PC-9 (cell line): ENCODE results near the gene ADGRD1. TPM values are rescaled to one million over a fixed set of nuclear protein-coding genes. Genes with fewer than 3 reads are reported as not detected.

Experiments used
- BruUV-seq: library from RNA; stranded (reverse); fragments of 400-500 nt; replicated peaks from 2 replicates; lab custom pipeline; 2021; lab: Mats Ljungman, UMichigan
- CTCF ChIA-PET: fragments of 300-600 bp; sonication (Branson Sonifier 250); formaldehyde crosslinking; loops from one replicate; lab custom pipeline; 2022; ENCODE audit warnings: antibody characterized with exemption; lab: Charles Lee
- POLR2A ChIA-PET: fragments of 300-600 bp; sonication (Branson Sonifier 250); formaldehyde crosslinking; loops from one replicate; lab custom pipeline; 2022; ENCODE audit warnings: antibody characterized with exemption; ENCODE audit not compliant: unreplicated experiment; lab: Charles Lee
- DNase-seq, 2 experiments: peaks; one replicate each; pipeline versions ENCODE4 v3.0.0 to v3.0.0-alpha.2; 2015 to 2022; ENCODE audit warnings: mixed read lengths in 1 of 2
- H2AFZ ChIP-seq: fragments of 200-600 bp; sonication (generic); 2 replicates; pipeline ENCODE4 v1.8.1; 2017; ENCODE audit warnings: antibody characterized with exemption
- H3F3A ChIP-seq: fragments of 200-600 bp; sonication (generic); 2 replicates; pipeline ENCODE4 v1.8.1; 2017; ENCODE audit warnings: antibody characterized with exemption, mild to moderate bottlenecking, low read depth; ENCODE audit not compliant: insufficient read depth
- H3K27ac ChIP-seq: fragments of 200-600 bp; sonication (generic); 2 replicates; pipeline ENCODE4 v1.6.1; 2016; ENCODE audit warnings: mixed run types
- H3K27me3 ChIP-seq: fragments of 200-600 bp; sonication (generic); 2 replicates; pipeline ENCODE4 v1.6.1; 2016; ENCODE audit warnings: low read depth, mixed run types; ENCODE audit not compliant: insufficient read depth
- H3K36me3 ChIP-seq: fragments of 200-600 bp; sonication (generic); 2 replicates; pipeline ENCODE4 v1.6.1; 2016; ENCODE audit warnings: low read depth, mixed run types
- H3K4me1 ChIP-seq: fragments of 200-600 bp; sonication (generic); replicated peaks from 2 replicates; pipeline ENCODE4 v1.6.1; 2016; ENCODE audit warnings: mixed run types; ENCODE audit not compliant: insufficient read depth
- H3K4me2 ChIP-seq: fragments of 200-600 bp; sonication (generic); 2 replicates; pipeline ENCODE4 v1.6.1; 2017; ENCODE audit warnings: mixed run types
- H3K4me3 ChIP-seq: fragments of 200-600 bp; sonication (generic); 2 replicates; pipeline ENCODE4 v1.6.1; 2016; ENCODE audit warnings: mixed run types
- H3K79me2 ChIP-seq: fragments of 200-600 bp; sonication (generic); 2 replicates; pipeline ENCODE4 v1.6.1; 2017; ENCODE audit warnings: low read depth, mixed run types
- H3K9me2 ChIP-seq: fragments of 200-600 bp; sonication (generic); 2 replicates; pipeline ENCODE4 v1.8.1; 2017; ENCODE audit warnings: mild to moderate bottlenecking; ENCODE audit not compliant: insufficient read depth
- H3K9me3 ChIP-seq: fragments of 200-600 bp; sonication (generic); 2 replicates; pipeline ENCODE4 v1.8.1; 2016; ENCODE audit warnings: low read depth; ENCODE audit not compliant: insufficient read depth
- H4K20me1 ChIP-seq: fragments of 200-600 bp; sonication (generic); 2 replicates; pipeline ENCODE4 v1.8.1; 2017; ENCODE audit not compliant: insufficient read depth
- CTCF ChIP-seq: fragments of 200-600 bp; sonication (generic); conservative IDR thresholded peaks from 2 replicates; pipeline ENCODE4 v1.6.1; 2017; ENCODE audit warnings: mixed run types, antibody characterized with exemption, mild to moderate bottlenecking, moderate library complexity
- EZH2 ChIP-seq: fragments of 200-600 bp; sonication (generic); IDR thresholded peaks from 2 replicates; pipeline ENCODE4 v1.8.0; 2017; ENCODE audit warnings: antibody characterized with exemption, low read depth
- intact Hi-C: fragments of 100-400 bp; cut with micrococcal nuclease; formaldehyde crosslinking; loops from one replicate; pipeline ENCODE4 v1.10.0; 2022; ENCODE audit not compliant: unreplicated experiment
- total RNA-seq: library from RNA; stranded (reverse); gene quantifications from 2 replicates; pipeline ENCODE4 v1.2.3, GENCODE V29; 2021

ADGRD1 gene
- total RNA-seq, 1 experiment from 2014 or later: not detected

DNA sequence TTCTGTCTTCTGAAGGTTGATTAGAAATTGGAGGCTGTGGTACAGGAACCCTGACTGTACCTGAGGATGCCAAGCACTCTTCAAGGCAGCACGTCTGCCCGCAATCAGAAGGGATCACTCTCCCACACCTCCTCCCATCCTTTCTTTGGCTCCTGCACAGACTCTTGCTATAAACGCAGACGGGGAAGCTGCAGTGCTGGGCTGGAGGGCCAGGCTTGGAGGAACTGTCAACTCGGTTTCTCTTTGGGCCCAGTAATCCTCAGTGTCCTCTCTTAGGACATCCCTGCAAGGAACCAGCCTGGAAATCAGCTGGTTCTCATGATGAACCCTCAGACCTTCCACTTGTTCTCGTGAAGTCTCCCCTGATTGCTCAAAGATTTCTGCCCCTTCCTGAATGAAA is 201.4 kb downstream of the ADGRD1 start:
- CTCF ChIA-PET: no interaction called here
- POLR2A ChIA-PET: no interaction called here

DNA sequence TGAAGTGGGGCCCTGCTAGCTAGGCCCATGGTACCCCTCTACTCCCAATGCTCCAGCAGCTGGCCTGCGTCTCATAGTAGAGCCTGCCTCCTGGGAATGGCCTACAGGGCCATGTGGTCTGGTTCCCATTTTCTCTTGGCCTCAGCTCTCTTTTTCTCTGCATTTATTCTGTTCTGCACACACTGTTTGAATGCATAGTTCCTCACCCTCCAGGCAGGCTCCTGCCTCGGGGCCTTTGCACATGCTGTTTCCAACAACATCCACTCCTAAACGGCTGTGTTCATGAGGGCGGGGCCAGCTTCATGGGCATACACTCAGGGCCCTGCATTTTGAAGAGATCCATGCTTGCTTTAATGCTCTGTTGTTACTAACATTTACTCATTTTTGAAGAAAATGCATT is 204.0 kb downstream of the ADGRD1 start:
- no TSS peak for BruUV-seq
- no peak for DNase-seq
- Histone ChIP-seq H3K27me3 (peaks cover 23% of the 10 kb centered on the region), H3K4me3 (no peak overlapping the region), H3K79me2 (no peaks in the 10 kb centered on the region), H3F3A (no peaks in the 10 kb centered on the region), H3K9me2 (no peaks in the 10 kb centered on the region), H2AFZ (no peak overlapping the region), H3K27ac (no peak overlapping the region), H3K36me3 (no peaks in the 10 kb centered on the region), H4K20me1 (no peaks in the 10 kb centered on the region), H3K4me2 (no peak overlapping the region), H3K9me3 (no peaks in the 10 kb centered on the region), H3K4me1 (no peaks in the 10 kb centered on the region)
- TF ChIP-seq EZH2 (no peak), CTCF (no peak)
- ChIA-PET POLR2A (no interaction called here), CTCF (no interaction called here)
- intact Hi-C loops: no loop called here

More for the DNA sequence above, 201.4 kb downstream of the ADGRD1 start:
- Histone ChIP-seq H3K4me1 (no peaks in the 10 kb centered on the region), H3K79me2 (no peaks in the 10 kb centered on the region), H3K9me3 (no peaks in the 10 kb centered on the region), H2AFZ (no peak overlapping the region), H3F3A (no peaks in the 10 kb centered on the region), H3K27me3 (peaks cover 37% of the 10 kb centered on the region), H3K4me2 (no peak overlapping the region), H3K36me3 (no peaks in the 10 kb centered on the region), H3K27ac (no peak overlapping the region), H4K20me1 (no peaks in the 10 kb centered on the region), H3K4me3 (no peak overlapping the region), H3K9me2 (no peaks in the 10 kb centered on the region)
- intact Hi-C loops: no loop called here
- DNase-seq: no peak
- no TSS peak for BruUV-seq
- TF ChIP-seq EZH2 (no peak), CTCF (no peak)

GRCh38 chr12:131159660-131160059 is 206.0 kb downstream of the ADGRD1 start:
- no peaks in the 10 kb centered on the region for H3K9me3 ChIP-seq

More at GRCh38 chr12:131159660-131160059, 206.0 kb downstream of the ADGRD1 start:
- POLR2A ChIA-PET: no interaction called here
- Histone ChIP-seq H3K9me2 (no peaks in the 10 kb centered on the region), H3K79me2 (no peaks in the 10 kb centered on the region), H3K4me1 (no peaks in the 10 kb centered on the region), H3F3A (no peaks in the 10 kb centered on the region), H3K4me3 (no peak overlapping the region), H3K27ac (no peak overlapping the region), H3K4me2 (no peak overlapping the region), H3K36me3 (no peaks in the 10 kb centered on the region), H3K27me3 (peaks cover 5% of the 10 kb centered on the region; the same call in 1 of the 2 replicates), H2AFZ (no peak overlapping the region), H4K20me1 (no peaks in the 10 kb centered on the region)
- no peak for TF ChIP-seq CTCF
- no peak for TF ChIP-seq EZH2
- BruUV-seq: no TSS peak
- intact Hi-C loops: no loop called here
- CTCF ChIA-PET: no interaction called here
- DNase-seq: no peak
